A673 (cell line): ENCODE measurements around the gene CEP72. TPM values are rescaled to one million over a fixed set of nuclear protein-coding genes. Genes with fewer than 3 reads are reported as not detected.

Experiments used
- BruUV-seq: library from RNA; stranded (reverse); fragments of 400-500 nt; replicated peaks from 2 replicates; lab custom pipeline; 2021; lab: Mats Ljungman, UMichigan
- CTCF ChIA-PET: fragments of 300-600 bp; sonication (Branson Sonifier 250); formaldehyde crosslinking; loops from one replicate; lab custom pipeline; 2022; ENCODE audit warnings: antibody characterized with exemption; lab: Charles Lee
- POLR2A ChIA-PET: fragments of 300-600 bp; sonication (Branson Sonifier 250); formaldehyde crosslinking; loops from one replicate; lab custom pipeline; 2022; ENCODE audit warnings: antibody characterized with exemption; ENCODE audit not compliant: low non-redundant PET; lab: Charles Lee
- DNase-seq: peaks from one replicate; pipeline ENCODE4 v3.0.0-alpha.2; 2015; ENCODE audit warnings: low spot score
- H3K27ac ChIP-seq: fragments of 200-600 bp; sonication (generic); 2 replicates; pipeline ENCODE4 v1.5.1; 2016; ENCODE audit warnings: mixed run types, low read depth, mild to moderate bottlenecking, mixed read lengths, antibody characterized with exemption, low read length; ENCODE audit not compliant: poor library complexity, severe bottlenecking
- H3K27me3 ChIP-seq: fragments of 200-600 bp; sonication (generic); replicated peaks from 2 replicates; pipeline ENCODE4 v1.6.1; 2017; ENCODE audit warnings: mixed run types, low read depth, mild to moderate bottlenecking, mixed read lengths, antibody characterized with exemption, low read length; ENCODE audit not compliant: insufficient read depth, poor library complexity
- H3K36me3 ChIP-seq: fragments of 200-600 bp; sonication (generic); 2 replicates; pipeline ENCODE4 v1.6.1; 2016; ENCODE audit warnings: mixed run types, mild to moderate bottlenecking, mixed read lengths, antibody characterized with exemption, low read length; ENCODE audit not compliant: insufficient read depth, poor library complexity, severe bottlenecking
- H3K4me1 ChIP-seq: fragments of 200-600 bp; sonication (generic); 2 replicates; pipeline ENCODE4 v1.6.1; 2017; ENCODE audit warnings: mixed run types, mild to moderate bottlenecking, mixed read lengths, antibody characterized with exemption, low read length; ENCODE audit not compliant: insufficient read depth, poor library complexity, severe bottlenecking
- H3K4me3 ChIP-seq: fragments of 200-600 bp; sonication (generic); 2 replicates; pipeline ENCODE4 v1.5.1; 2016; ENCODE audit warnings: low read depth, mixed run types, mild to moderate bottlenecking, mixed read lengths, low read length; ENCODE audit not compliant: poor library complexity, severe bottlenecking
- H3K9me3 ChIP-seq: fragments of 200-600 bp; sonication (generic); 2 replicates; pipeline ENCODE4 v1.6.1; 2016; ENCODE audit warnings: mixed run types, low read depth, mild to moderate bottlenecking, mixed read lengths, antibody characterized with exemption, low read length; ENCODE audit not compliant: poor library complexity, severe bottlenecking
- EZH2 ChIP-seq: fragments of 200-600 bp; sonication (generic); IDR thresholded peaks from 2 replicates; pipeline ENCODE4 v1.6.1; 2017; ENCODE audit warnings: borderline replicate concordance, low read depth, mild to moderate bottlenecking, mixed read lengths, antibody characterized with exemption, low read length; ENCODE audit not compliant: poor library complexity, severe bottlenecking
- intact Hi-C: fragments of 100-400 bp; cut with micrococcal nuclease; formaldehyde crosslinking; loops from one replicate; pipeline ENCODE4 v1.10.0; 2022; ENCODE audit not compliant: unreplicated experiment
- total RNA-seq: library from RNA; stranded (reverse); gene quantifications from 2 replicates; pipeline ENCODE4 v1.2.3, GENCODE V29; 2021
- TF ChIP-seq, protein P1 (sequence below): fragments of 300-800, 200-600 bp; sonication (generic); conservative IDR thresholded peaks from 2 replicates; pipeline ENCODE4 v1.5.1; 2017; ENCODE audit warnings: low read depth, mild to moderate bottlenecking, antibody characterized with exemption, low read length, moderate library complexity, mixed read lengths

The CEP72 gene
- total RNA-seq, 1 experiment from 2014 or later = 37.2 TPM

DNA sequence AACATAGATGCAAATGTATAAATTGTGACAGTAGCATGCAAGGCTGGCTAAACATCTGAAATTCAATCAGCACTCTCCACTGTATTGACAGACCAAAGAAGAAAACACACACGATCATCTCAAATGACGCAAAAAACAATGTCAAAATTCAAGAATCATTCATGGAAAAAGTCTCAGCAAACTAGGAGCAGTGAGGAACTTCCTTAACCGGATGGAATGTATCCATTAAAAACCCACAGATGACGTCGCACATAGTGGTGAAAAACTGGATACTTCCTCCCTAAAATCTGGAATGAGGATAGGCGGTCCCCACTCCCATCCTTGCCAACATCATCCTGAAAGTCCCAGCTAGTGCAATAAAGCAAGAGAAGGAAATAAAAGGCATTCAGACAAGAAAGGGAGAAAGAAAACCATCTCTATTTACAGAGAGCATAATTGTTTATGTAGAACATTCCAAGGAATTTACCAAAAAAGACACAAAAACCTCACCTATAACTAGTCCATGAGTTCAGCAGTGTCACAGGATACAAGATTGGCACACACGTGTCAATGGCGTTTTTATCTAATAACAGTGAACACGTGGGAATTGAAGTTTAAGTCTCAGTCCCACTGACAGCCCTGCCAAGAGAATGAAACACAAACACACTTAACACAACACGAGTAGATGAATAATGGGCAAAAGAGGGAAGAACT lies 14.1 kb upstream of the CEP72 start:
- CTCF ChIA-PET = no interaction called here
- BruUV-seq = no TSS peak
- intact Hi-C loops = no loop called here
- Histone ChIP-seq H3K27ac (no peak overlapping the region), H3K9me3 (no peaks in the 10 kb centered on the region), H3K4me3 (no peak overlapping the region), H3K27me3 (peaks cover 71% of the 10 kb centered on the region), H3K4me1 (no peaks in the 10 kb centered on the region), H3K36me3 (no peaks in the 10 kb centered on the region)
- DNase-seq = no peak
- TF ChIP-seq, protein P1, sequence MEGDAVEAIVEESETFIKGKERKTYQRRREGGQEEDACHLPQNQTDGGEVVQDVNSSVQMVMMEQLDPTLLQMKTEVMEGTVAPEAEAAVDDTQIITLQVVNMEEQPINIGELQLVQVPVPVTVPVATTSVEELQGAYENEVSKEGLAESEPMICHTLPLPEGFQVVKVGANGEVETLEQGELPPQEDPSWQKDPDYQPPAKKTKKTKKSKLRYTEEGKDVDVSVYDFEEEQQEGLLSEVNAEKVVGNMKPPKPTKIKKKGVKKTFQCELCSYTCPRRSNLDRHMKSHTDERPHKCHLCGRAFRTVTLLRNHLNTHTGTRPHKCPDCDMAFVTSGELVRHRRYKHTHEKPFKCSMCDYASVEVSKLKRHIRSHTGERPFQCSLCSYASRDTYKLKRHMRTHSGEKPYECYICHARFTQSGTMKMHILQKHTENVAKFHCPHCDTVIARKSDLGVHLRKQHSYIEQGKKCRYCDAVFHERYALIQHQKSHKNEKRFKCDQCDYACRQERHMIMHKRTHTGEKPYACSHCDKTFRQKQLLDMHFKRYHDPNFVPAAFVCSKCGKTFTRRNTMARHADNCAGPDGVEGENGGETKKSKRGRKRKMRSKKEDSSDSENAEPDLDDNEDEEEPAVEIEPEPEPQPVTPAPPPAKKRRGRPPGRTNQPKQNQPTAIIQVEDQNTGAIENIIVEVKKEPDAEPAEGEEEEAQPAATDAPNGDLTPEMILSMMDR = no peak
- TF ChIP-seq EZH2 = no peak
- POLR2A ChIA-PET = no interaction called here

DNA sequence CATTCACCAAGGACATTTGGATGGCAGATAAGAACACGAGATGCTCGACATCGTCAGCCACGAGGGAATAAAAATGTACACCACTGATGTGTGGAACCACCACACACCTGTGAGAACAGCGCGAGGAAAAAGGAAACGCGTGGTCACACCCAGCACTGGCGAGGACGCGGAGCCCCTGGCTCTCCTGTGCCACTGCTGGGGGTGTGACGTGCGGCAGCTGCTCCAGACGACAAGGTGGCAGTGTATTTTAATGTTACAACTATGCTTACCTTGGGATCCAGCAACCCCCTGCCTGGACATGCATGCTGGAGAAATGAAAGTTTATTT lies 13.6 kb upstream of the CEP72 start:
- no peaks in the 10 kb centered on the region for H3K36me3 ChIP-seq
- no TSS peak for BruUV-seq

DNA sequence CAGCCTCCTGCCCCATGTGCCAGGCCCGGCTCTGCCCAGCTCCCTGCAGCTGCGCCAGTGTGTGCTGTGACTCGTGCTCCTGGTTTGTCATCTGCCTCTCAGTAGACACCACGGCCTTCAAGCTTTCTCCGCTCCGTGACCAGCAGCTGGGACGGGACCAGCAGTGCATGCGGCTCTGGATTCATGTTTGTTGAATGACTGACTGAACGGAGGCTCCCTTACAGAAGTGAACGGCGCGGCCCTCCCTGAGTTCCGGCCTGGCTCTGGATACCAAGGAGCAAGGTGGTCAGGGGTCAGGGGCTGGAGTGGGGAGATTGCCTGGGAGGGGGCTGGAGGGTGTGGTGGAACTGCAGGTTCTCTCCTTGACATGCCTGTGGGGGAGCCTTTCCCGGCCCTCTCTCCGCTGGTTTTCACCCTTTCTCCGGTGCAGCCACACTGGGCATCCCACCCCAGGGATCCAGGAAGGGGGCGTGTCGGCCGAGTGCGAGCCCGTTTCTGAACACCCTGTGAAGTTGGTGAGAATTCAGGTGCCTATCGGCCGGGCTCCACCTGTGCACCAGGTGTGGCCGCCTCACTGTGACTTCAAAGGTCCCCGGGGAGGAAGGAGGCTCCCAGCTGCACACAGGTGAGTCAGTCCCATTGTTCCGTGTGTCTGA lies 11.1 kb upstream of the CEP72 start:
- no TSS peak for BruUV-seq
- POLR2A ChIA-PET = no interaction called here
- H3K27ac ChIP-seq = no peak overlapping the region

More for the DNA sequence above, 13.6 kb upstream of the CEP72 start:
- Histone ChIP-seq H3K9me3 (no peaks in the 10 kb centered on the region), H3K4me1 (no peaks in the 10 kb centered on the region), H3K27ac (no peak overlapping the region), H3K4me3 (no peak overlapping the region), H3K27me3 (peaks cover 67% of the 10 kb centered on the region)
- POLR2A ChIA-PET = no interaction called here
- DNase-seq = no peak
- CTCF ChIA-PET = no interaction called here
- intact Hi-C loops = no loop called here
- TF ChIP-seq EZH2 = no peak
- TF ChIP-seq, protein P1 = no peak

More for the DNA sequence above, 11.1 kb upstream of the CEP72 start:
- peaks cover 43% of the 10 kb centered on the region for H3K27me3 ChIP-seq
- H3K9me3 ChIP-seq = no peaks in the 10 kb centered on the region
- TF ChIP-seq, protein P1 = no peak
- TF ChIP-seq EZH2 = no peak
- no peak for DNase-seq
- CTCF ChIA-PET = no interaction called here
- intact Hi-C loops = no loop called here
- H3K36me3 ChIP-seq = no peaks in the 10 kb centered on the region
- H3K4me1 ChIP-seq = no peaks in the 10 kb centered on the region
- no peak overlapping the region for H3K4me3 ChIP-seq
